ENCODE measurements around the gene SWAP70.

The SWAP70 gene

DNA sequence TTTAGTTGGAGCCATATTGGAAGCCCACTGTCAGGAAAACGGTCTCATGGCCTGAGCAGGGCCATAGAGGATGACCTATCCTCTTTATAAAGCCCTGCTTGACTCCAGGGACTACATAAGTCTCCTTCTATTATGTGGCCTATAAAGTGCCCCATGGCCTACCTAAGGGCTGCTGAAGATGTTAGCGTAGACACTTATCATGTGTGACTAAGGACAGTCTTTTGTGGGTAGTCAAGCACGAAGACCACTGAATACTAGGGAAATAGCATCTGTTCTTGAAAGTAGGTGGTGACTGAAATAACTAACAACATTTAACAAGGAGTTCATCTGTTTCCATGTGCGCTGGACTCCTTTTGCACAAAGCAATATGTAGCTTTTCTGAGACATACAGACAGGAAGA, 117.1 kb downstream of the SWAP70 start:
- no peak for DNase-seq

DNA sequence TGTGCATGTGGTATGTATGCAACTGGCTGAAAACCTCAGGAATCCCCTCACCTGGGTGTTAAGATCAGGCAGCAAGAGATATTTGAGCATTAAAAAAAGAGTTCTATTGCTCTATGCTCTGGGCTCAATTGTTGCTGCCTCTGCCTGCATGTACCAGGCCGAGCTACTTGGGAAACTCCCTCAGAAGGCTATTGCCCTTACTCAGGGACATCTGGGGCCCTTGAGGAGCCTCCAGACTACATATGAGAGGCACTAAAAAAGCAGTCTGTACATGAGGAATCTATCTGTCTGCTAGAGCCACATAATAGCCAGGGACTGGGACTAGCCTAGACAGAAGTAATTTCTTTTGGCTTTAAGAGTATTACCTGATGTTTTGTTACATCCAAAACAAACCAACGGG, 120.1 kb downstream of the SWAP70 start:
- DNase-seq, result no peak

DNA sequence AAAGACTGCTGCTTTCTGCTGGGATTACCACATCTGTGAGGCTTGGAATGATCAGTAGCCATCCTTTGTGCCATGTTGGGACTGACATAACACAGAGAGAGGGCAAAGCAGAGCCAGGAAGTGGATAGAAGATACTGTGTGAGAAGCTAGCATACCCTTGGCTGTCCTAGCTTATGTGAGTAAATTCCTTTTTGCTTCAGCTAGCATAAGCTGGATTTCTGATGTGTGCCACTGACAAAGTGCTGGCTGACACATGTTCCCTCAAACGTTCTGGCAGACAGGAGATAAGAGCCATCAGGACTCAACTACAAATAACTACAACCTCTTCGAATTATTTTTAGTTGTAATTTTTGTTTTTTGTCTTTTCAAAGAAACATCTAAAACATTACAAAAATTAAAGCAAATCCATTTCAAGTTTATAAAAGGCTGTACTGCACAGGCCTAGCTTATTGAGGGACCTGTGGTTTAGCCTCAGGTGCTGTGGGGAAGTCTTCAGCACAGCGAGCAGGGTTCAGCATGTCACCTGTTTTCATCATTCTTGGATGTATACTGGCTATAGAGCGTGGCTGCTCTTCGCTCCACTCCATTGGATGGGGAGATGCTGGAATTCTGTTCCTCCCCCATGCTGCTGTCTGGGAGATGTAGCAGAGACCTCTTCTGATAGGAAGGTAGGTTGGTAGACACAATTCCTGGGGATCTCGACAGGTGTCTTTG, 120.9 kb downstream of the SWAP70 start:
- DNase-seq, result no peak

DNA sequence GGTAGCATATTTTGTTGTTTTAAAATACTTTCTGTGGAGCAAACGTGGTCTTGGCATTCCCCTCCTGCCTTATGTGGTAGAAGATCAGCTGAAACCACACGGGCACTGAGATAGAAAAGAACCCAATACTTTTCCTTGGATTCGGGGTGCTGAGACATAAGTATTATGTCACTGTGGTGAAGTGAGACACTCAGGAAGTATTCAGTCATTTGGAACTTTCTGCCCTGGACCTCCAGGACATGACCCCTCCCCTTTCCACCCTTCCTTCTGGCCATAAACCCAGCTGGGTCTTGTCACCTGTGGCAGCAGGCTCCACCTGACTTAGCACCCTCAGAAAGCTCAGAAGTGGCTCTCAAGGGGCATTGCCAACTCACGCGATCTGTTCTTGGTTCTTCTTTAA, 123.4 kb downstream of the SWAP70 start:
- DNase-seq, result no peak

DNA sequence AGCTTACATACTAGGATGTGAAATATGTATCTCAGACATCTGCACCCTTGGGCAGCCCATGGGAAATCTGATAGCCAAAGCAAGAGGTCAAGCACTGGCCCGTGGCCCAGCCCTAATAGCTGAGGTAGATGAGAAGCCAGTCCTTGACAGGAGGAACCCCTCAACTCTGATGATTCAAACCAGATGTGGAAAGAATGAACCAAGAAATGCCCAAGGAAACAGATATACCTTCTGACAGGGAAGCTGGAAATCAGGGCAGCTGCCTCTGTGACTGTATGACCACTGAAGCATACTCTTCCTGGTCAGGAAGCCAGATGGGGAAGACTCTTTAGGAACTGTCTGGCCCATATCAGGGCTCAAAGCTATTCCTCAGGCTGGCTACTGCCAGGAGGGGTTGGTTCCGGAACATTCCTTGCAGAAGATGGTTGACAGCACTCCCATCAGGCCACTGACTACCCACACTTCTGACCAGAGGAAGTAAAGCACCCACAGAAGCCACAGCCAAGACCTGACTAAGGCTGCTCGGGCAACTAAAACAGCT, 124.2 kb downstream of the SWAP70 start:
- DNase-seq, result no peak

DNA sequence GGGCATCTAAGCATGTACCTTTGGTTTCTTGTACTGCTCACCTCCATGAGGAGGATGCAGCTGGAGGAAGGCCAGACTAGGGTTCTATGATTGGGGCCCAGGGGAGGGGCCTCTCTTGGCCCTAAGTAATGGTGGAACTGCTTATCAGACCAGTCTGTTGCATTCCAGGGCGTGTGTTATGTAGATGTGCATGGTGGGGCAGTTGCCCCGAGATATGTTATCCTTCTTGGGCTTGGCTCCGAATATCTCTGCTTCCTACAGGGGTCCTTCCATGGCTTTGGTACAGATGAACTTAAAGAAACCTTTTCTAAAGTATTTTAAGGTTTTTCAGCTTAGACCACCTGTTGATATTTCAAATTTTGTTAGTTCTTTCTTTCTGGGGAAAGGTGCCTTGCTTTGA, 126.0 kb downstream of the SWAP70 start:
- DNase-seq, result no peak

DNA sequence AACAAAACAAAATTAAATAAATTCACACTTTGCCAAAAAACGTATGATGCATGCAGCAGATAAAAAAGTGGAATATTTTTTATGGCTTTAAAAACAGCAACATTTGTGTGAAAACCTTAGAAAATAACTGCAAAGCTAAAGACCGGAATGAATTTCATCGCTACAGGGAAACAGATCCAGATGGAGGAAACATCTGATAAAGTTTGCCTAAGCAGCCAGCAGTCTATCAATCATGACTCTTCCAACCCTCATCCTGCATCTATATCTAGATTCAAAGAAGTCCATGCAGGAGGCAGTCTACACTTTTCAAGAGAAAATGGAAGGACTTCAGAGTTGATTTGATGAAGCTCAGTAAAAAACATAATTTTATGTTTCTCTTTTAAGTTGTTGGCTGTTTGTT, 126.8 kb downstream of the SWAP70 start:
- no peak for DNase-seq

DNA sequence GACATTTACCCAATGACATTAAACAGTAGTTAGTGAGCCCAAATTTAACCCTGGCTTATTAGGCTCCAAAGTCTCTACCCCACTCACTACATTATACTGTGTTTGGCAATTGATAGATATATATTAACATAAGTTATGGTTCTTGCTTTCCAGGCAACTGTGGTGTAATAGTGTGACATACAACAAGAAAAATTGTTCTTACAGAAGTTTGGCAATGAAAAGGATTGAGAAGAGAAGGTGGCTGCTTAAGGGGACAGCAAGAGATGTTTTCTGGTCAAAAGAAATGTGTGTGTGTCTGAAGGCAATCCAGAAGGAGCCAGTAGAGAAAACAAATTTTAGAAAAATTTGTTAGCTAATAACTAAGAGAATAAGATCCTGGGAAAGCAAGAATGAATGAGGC, 132.4 kb downstream of the SWAP70 start:
- DNase-seq, result no peak

DNA sequence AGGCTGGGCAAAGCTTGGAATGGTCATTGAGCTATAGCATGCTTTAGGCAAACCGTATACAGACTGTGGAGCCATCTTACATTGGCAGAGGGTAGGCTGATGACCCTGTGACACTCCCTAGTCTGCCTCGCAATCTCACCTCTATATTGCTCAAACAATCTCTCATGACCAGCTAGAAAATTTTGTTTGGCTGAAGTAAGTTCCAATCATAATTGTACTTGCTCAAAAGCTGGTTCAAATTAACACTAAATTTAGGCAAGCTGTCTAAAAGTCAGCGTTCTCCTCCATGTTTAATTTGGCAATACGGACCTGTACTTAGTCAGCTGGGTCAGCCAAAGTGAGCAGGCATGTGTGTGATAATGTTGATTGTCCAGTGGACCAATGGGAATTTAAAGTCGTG, 133.0 kb downstream of the SWAP70 start:
- no peak for DNase-seq

DNA sequence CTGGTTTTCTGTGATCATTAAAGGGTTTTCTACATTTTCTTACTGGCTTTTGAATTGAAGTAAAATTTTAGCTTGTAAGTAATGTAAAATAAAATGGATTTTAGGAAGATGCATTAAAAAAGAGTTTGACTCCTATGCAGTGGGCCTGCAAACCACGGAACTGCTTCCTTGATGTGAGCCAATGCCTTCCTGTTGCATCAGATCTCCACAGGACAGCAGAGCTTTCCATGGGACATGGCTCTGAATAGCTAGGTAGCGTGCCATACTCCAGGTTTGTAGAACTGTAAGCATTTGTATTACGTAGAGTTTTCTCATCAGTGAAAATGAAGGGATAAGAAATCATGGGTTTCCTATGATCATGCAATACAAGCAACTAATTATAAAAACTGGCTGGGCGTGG, 133.4 kb downstream of the SWAP70 start:
- DNase-seq, result no peak

DNA sequence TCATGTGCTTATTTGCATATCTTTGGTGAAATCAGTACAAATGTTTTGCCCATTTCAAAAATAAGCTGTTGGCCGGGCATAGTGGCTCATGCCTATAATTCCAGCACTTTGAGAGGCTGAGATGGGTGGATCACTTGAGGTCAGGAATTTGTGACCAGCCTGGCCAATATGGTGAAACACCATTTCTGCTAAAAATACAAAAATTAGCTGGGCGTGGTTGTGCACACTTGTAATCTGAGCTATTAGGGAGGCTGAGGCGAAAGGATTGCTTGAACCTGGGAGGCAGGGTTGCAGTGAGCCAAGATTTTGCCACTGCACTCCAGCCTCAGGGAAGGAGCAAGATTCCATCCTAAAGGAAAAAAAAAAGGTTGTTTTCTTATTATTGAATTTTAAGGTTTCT, 136.0 kb downstream of the SWAP70 start:
- no peak for DNase-seq

DNA sequence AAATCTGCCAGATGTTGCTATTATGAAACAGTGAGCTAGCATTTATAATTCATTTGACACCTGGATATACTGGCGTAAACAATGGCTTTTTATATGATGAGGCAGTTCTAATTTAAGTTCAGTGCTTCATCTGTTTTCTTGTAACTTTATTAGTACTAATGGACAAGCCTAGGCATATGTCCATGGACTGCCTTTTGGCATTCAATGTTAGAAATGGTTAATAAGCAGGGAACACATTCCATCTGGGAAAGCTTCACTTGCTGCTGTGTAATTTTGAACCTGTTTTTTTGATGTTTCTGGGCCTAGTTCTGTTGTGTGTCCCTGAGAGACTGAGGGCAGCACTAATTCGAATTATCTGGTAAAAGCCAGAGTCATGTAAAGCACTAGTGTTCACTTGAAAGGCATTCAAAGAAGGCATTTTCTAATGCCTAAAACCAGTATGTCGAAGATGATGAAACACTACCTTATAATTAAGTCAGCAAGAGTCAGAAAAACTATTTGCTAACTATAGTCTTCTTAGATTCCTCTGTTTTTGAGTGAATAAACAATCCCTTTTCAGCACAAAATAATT, 138.5 kb downstream of the SWAP70 start:
- DNase-seq, result no peak
